H1 (cell line): ENCODE data around the gene HTATIP2. TPM values are rescaled to one million over a fixed set of nuclear protein-coding genes. Genes with fewer than 3 reads are reported as not detected.

Source experiments
- PHF8 ChIP-seq: fragments of 200-600 bp; sonication (generic); conservative IDR thresholded peaks from 2 replicates; pipeline ENCODE4 v1.7.1; 2012; ENCODE audit warnings: low read depth, mild to moderate bottlenecking, inconsistent platforms, low read length, moderate library complexity
- POLR2AphosphoS5 ChIP-seq: IDR thresholded peaks from 2 replicates; pipeline ENCODE4 v1.6.1; 2011; ENCODE audit warnings: low read depth, low read length
- polyA plus RNA-seq, 7 experiments: library from polyadenylated mRNA; depleted of rRNA in 3 of 7; stranded (reverse) in 5 of 7; unstranded in 2 of 7; fragments of >200 nt in 5 of 7; fragments of 200-250 nt in 2 of 7; gene quantifications; 1 replicate in 5 of 7; 2 replicates in 1 of 7; 4 replicates in 1 of 7; pipeline versions ENCODE4 v1.2.1 to v1.2.3, GENCODE V29; 2011 to 2013; ENCODE audit warnings: missing spikeins in 2 of 7, mixed read lengths in 2 of 7
- total RNA-seq: library from RNA; stranded (reverse); fragmentation: NEBNext Ultra II Directional; extraction: Animal tissue kit (Norgen Biotek cat#: 25700); gene quantifications from 2 replicates; pipeline ENCODE4 v1.2.1, GENCODE V29; 2021

The HTATIP2 gene
- total and polyA plus RNA-seq, 2 of the 8 experiments (the other 6 are each of a cell fraction or from before 2014, with no cell fraction given), result 22.6 to 33.1 TPM

DNA sequence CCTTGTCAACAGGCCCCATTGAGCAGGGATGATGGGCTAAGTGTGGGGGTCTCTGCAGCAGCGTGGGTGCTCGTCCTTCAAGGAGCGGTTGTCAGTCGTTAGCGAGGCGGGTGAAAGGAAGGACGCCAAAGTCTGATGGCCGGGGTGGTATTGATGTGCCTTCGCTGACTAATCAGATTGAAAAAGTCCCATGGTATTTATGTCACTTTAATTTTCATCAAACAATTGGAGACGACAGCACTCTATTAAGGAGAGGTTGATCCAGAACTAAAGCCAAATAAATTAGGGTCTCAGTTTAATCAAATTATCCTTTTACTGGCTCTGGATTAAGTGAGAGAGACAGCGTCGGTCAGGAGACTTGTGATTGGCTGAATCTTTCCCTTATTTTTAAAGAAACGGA is 9.6 kb downstream of the HTATIP2 start (continued):
- TF ChIP-seq PHF8 (no peak), POLR2AphosphoS5 (no peak)
